H1 (cell line): ENCODE data around the gene C19orf38. TPM values are rescaled to one million over a fixed set of nuclear protein-coding genes. Genes with fewer than 3 reads are reported as not detected.

Source experiments
- CTCF ChIA-PET: fragments of 300-600 bp; sonication (Branson Sonifier 250); formaldehyde crosslinking; loops from one replicate; lab custom pipeline; 2021; ENCODE audit not compliant: partially characterized antibody; lab: Charles Lee
- POLR2A ChIA-PET: fragments of 300-600 bp; sonication (Branson Sonifier 250); formaldehyde crosslinking; loops from one replicate; lab custom pipeline; 2021; ENCODE audit warnings: inconsistent platforms; ENCODE audit not compliant: partially characterized antibody; lab: Charles Lee
- DNase-seq, 2 experiments: peaks; one replicate each; pipeline versions ENCODE4 v3.0.0 to v3.0.0-alpha.2; 2010 to 2022; ENCODE audit warnings: low spot score in 2 of 2, low read depth in 1 of 2, mixed read lengths in 1 of 2
- FAIRE-seq: peaks from 2 replicates; lab custom pipeline; 2011; peaks lifted over from hg19 to GRCh38; lab: Jason Lieb, UNC
- H2AFZ ChIP-seq: 2 replicates; pipeline ENCODE4 v1.8.1; 2012; ENCODE audit warnings: low read length, inconsistent platforms
- H2AK5ac ChIP-seq: 2 replicates; pipeline ENCODE4 v1.6.1; 2013; ENCODE audit warnings: low read depth, low read length
- H2BK120ac ChIP-seq: replicated peaks from 2 replicates; pipeline ENCODE3; 2013; ENCODE audit warnings: low read depth, low read length, inconsistent platforms
- H2BK12ac ChIP-seq: 2 replicates; pipeline ENCODE4 v1.6.1; 2013; ENCODE audit warnings: low read depth, low read length
- H2BK15ac ChIP-seq: 2 replicates; pipeline ENCODE4 v1.6.1; 2013; ENCODE audit warnings: low read length
- H2BK20ac ChIP-seq: 2 replicates; pipeline ENCODE4 v1.6.1; 2013; ENCODE audit warnings: low read length
- H2BK5ac ChIP-seq: 2 replicates; pipeline ENCODE4 v1.6.1; 2013; ENCODE audit warnings: low read depth, low read length
- H3K14ac ChIP-seq: 2 replicates; pipeline ENCODE4 v1.6.1; 2013; ENCODE audit warnings: inconsistent platforms; ENCODE audit not compliant: insufficient read length
- H3K18ac ChIP-seq: 2 replicates; pipeline ENCODE4 v1.6.1; 2013; ENCODE audit warnings: low read length; ENCODE audit errors: extremely low read depth
- H3K23ac ChIP-seq: 2 replicates; pipeline ENCODE4 v1.6.1; 2013; ENCODE audit warnings: inconsistent platforms; ENCODE audit not compliant: insufficient read length
- H3K23me2 ChIP-seq: 2 replicates; pipeline ENCODE4 v1.6.1; 2013; ENCODE audit warnings: low read depth, low read length
- H3K27ac ChIP-seq: 2 replicates; pipeline ENCODE4 v1.6.1; 2011; ENCODE audit warnings: low read depth, low read length, inconsistent platforms
- H3K27me3 ChIP-seq, 4 experiments: replicated peaks in 1 of 4; 1 replicate in 1 of 4; 2 replicates in 3 of 4; pipeline versions ENCODE4 v1.6.1 to v1.8.1; 2011 to 2013; ENCODE audit warnings: low read length in 3 of 4, mild to moderate bottlenecking in 3 of 4, inconsistent platforms in 2 of 4, mixed read lengths in 2 of 4, moderate library complexity in 1 of 4; ENCODE audit not compliant: control insufficient read depth in 3 of 4, insufficient read depth in 3 of 4; ENCODE audit errors: extremely low read depth in 1 of 4
- H3K36me3 ChIP-seq, 4 experiments: 2 replicates each; pipeline versions ENCODE4 v1.6.1 to v1.8.1; 2011 to 2013; ENCODE audit warnings: mild to moderate bottlenecking in 4 of 4, low read length in 3 of 4, moderate library complexity in 2 of 4, control low read depth in 1 of 4, inconsistent platforms in 1 of 4; ENCODE audit not compliant: insufficient read depth in 4 of 4, control insufficient read depth in 2 of 4
- H3K4ac ChIP-seq: replicated peaks from 2 replicates; pipeline ENCODE3; 2013; ENCODE audit warnings: low read length, low read depth, mixed read lengths, inconsistent platforms; ENCODE audit not compliant: insufficient read length
- H3K4me1 ChIP-seq, 4 experiments: replicated peaks in 1 of 4; 1 replicate in 1 of 4; 2 replicates in 3 of 4; pipeline versions ENCODE4 v1.6.1 to v1.8.1; 2011 to 2013; ENCODE audit warnings: low read length in 3 of 4, inconsistent platforms in 2 of 4, mixed read lengths in 1 of 4; ENCODE audit not compliant: insufficient read depth in 4 of 4, control insufficient read depth in 3 of 4
- H3K4me2 ChIP-seq, 2 experiments: 2 replicates each; pipeline versions ENCODE4 v1.6.1 to v1.8.1; 2011 to 2013; ENCODE audit warnings: low read depth in 2 of 2, low read length in 2 of 2, control low read depth in 1 of 2, inconsistent platforms in 1 of 2, mild to moderate bottlenecking in 1 of 2; ENCODE audit not compliant: insufficient read depth in 1 of 2
- H3K4me3 ChIP-seq, 4 experiments: fragments of 200-600, 300-600 bp in 1 of 4; sonication (generic), shearing (Covaris generic), sonication (Bioruptor Twin) in 1 of 4; 2 replicates each; pipeline versions ENCODE4 v1.5.1 to v1.8.1; 2011 to 2016; ENCODE audit warnings: low read length in 4 of 4, low read depth in 3 of 4, control low read depth in 2 of 4, inconsistent platforms in 2 of 4, mild to moderate bottlenecking in 2 of 4, mixed read lengths in 1 of 4, moderate library complexity in 1 of 4; ENCODE audit not compliant: insufficient read depth in 2 of 4; ENCODE audit errors: extremely low read depth in 1 of 4
- H3K56ac ChIP-seq: replicated peaks from 2 replicates; pipeline ENCODE3; 2013; ENCODE audit warnings: low read depth, mild to moderate bottlenecking, mixed read lengths, low read length, inconsistent platforms; ENCODE audit not compliant: insufficient read length
- H3K79me1 ChIP-seq: 2 replicates; pipeline ENCODE4 v1.6.1; 2013; ENCODE audit warnings: low read depth, low read length, control low read depth
- H3K79me2 ChIP-seq, 2 experiments: 2 replicates each; pipeline versions ENCODE4 v1.6.1 to v1.8.1; 2012 to 2013; ENCODE audit warnings: low read length in 2 of 2, mild to moderate bottlenecking in 2 of 2, inconsistent platforms in 1 of 2; ENCODE audit not compliant: insufficient read depth in 2 of 2, control insufficient read depth in 1 of 2
- H3K9ac ChIP-seq, 4 experiments: replicated peaks in 1 of 4; 1 replicate in 1 of 4; 2 replicates in 3 of 4; pipeline versions ENCODE4 v1.6.1 to v1.8.1; 2011 to 2013; ENCODE audit warnings: low read depth in 3 of 4, low read length in 3 of 4, control low read depth in 2 of 4, mild to moderate bottlenecking in 2 of 4, moderate library complexity in 2 of 4, inconsistent platforms in 1 of 4; ENCODE audit errors: extremely low read depth in 1 of 4
- H3K9me3 ChIP-seq, 2 experiments: 2 replicates each; pipeline versions ENCODE4 v1.6.1 to v1.8.1; 2012 to 2013; ENCODE audit warnings: mild to moderate bottlenecking in 2 of 2, moderate library complexity in 2 of 2, control low read depth in 1 of 2, inconsistent platforms in 1 of 2, low read depth in 1 of 2, low read length in 1 of 2, mixed read lengths in 1 of 2; ENCODE audit not compliant: insufficient read depth in 2 of 2
- H4K20me1 ChIP-seq, 2 experiments: replicated peaks in 1 of 2; 2 replicates each; pipeline versions ENCODE3 to v1.8.1; 2011 to 2013; ENCODE audit warnings: inconsistent platforms in 2 of 2, low read length in 2 of 2, mild to moderate bottlenecking in 1 of 2; ENCODE audit not compliant: insufficient read depth in 2 of 2, control insufficient read depth in 1 of 2
- H4K5ac ChIP-seq: 2 replicates; pipeline ENCODE4 v1.6.1; 2013; ENCODE audit warnings: low read length, low read depth, mixed read lengths, inconsistent platforms; ENCODE audit not compliant: insufficient read length
- H4K8ac ChIP-seq: 2 replicates; pipeline ENCODE4 v1.8.0; 2013; ENCODE audit warnings: mild to moderate bottlenecking, moderate library complexity, low read length, inconsistent platforms; ENCODE audit not compliant: insufficient read depth; ENCODE audit errors: extremely low read depth
- H4K91ac ChIP-seq: replicated peaks from 2 replicates; pipeline ENCODE3; 2013; ENCODE audit warnings: low read length, mixed read lengths, inconsistent platforms; ENCODE audit not compliant: insufficient read length
- GABPA ChIP-seq: IDR thresholded peaks from 2 replicates; pipeline ENCODE4 v1.6.1; 2011; ENCODE audit warnings: mild to moderate bottlenecking, low read length, moderate library complexity, borderline replicate concordance; ENCODE audit not compliant: insufficient read depth
- JUN ChIP-seq: IDR thresholded peaks from 2 replicates; pipeline ENCODE4 v1.6.1; 2011; ENCODE audit warnings: low read depth, mild to moderate bottlenecking, improper control_type of control experiment, low read length
- JUND ChIP-seq: IDR thresholded peaks from 2 replicates; pipeline ENCODE4 v1.6.1; 2011; ENCODE audit warnings: mild to moderate bottlenecking, improper control_type of control experiment, low read length
- RBBP5 ChIP-seq: IDR thresholded peaks from 2 replicates; pipeline ENCODE4 v1.7.1; 2012; ENCODE audit warnings: low read depth, mild to moderate bottlenecking, inconsistent platforms, low read length, moderate library complexity, borderline replicate concordance
- SIRT6 ChIP-seq: IDR thresholded peaks from one replicate; pipeline ENCODE4 v1.7.1; 2012; ENCODE audit warnings: low read length, inconsistent platforms
- YY1 ChIP-seq: IDR thresholded peaks from 2 replicates; pipeline ENCODE4 v1.6.1; 2011; ENCODE audit warnings: low read depth, mild to moderate bottlenecking, low read length
- WGBS, 2 experiments: shearing (Covaris generic) in 1 of 2; methylation state at CpG; one replicate each; pipeline versions ENCODE4 v1.1.6 to v1.1.7; 2013 to 2015; ENCODE audit warnings: low lambda C conversion rate in 2 of 2, mixed read lengths in 2 of 2, inconsistent platforms in 1 of 2, low coverage in 1 of 2, missing lambda C conversion rate in 1 of 2; ENCODE audit not compliant: insufficient replicate concordance in 2 of 2, insufficient coverage in 1 of 2, insufficient read length in 1 of 2; ENCODE audit errors: extremely low coverage in 1 of 2, missing lambda C conversion rate in 1 of 2; 5-methylcytosine and 5-hydroxymethylcytosine counted together
- polyA plus RNA-seq, 7 experiments: library from polyadenylated mRNA; depleted of rRNA in 3 of 7; stranded (reverse) in 5 of 7; unstranded in 2 of 7; fragments of >200 nt in 5 of 7; fragments of 200-250 nt in 2 of 7; gene quantifications; 1 replicate in 5 of 7; 2 replicates in 1 of 7; 4 replicates in 1 of 7; pipeline versions ENCODE4 v1.2.1 to v1.2.3, GENCODE V29; 2011 to 2013; ENCODE audit warnings: missing spikeins in 2 of 7, mixed read lengths in 2 of 7
- total RNA-seq: library from RNA; stranded (reverse); fragmentation: NEBNext Ultra II Directional; extraction: Animal tissue kit (Norgen Biotek cat#: 25700); gene quantifications from 2 replicates; pipeline ENCODE4 v1.2.1, GENCODE V29; 2021

Gene C19orf38
- total and polyA plus RNA-seq, 2 of the 8 experiments (the other 6 are each of a cell fraction or from before 2014, with no cell fraction given) = 0.53 TPM; not detected in 1

DNA sequence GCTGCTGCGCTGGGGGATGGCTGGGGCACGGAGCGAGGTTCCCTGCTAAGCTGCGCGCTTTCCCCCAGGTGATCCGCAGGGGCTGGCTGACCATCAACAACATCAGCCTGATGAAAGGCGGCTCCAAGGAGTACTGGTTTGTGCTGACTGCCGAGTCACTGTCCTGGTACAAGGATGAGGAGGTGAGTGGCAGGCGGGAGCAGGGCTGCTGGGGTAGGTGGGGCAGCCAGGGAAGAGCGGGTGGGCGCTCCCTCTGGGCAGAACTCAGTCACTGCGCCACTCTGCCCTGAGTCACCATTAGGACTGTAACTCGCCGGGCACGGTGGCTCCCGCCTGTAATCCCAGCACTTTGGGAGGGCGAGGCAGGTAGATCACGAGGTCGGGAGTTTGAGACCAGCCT lies 36.0 kb upstream of the C19orf38 start:
- Histone ChIP-seq H2BK20ac (no peak overlapping the region), H4K91ac (no peak overlapping the region), H3K56ac (no peak overlapping the region), H2AFZ (no peak overlapping the region), H3K18ac (no peak overlapping the region), H3K4ac (no peak overlapping the region), H4K5ac (no peak overlapping the region), H3K4me1 (no peaks in the 10 kb centered on the region; a peak in 1 of 7 replicates), H2AK5ac (no peak overlapping the region), H2BK15ac (no peak overlapping the region), H3K36me3 (peaks cover 0 to 7% (median 5%) of the 10 kb centered on the region in 4 experiments; a peak in 4 of 8 replicates), H2BK5ac (no peak overlapping the region), H3K79me1 (no peaks in the 10 kb centered on the region), H3K9me3 (no peaks in the 10 kb centered on the region), H3K14ac (no peak overlapping the region), H4K8ac (no peak overlapping the region), H3K23ac (no peak overlapping the region), H3K4me2 (no peak overlapping the region), H3K4me3 (no peak overlapping the region), H3K23me2 (no peaks in the 10 kb centered on the region), H4K20me1 (peaks cover 0 to 2% of the 10 kb centered on the region in 2 experiments), H3K9ac (no peak overlapping the region), H2BK12ac (no peak overlapping the region), H2BK120ac (no peak overlapping the region), H3K27me3 (no peaks in the 10 kb centered on the region), H3K27ac (no peak overlapping the region), H3K79me2 (no peaks in the 10 kb centered on the region)
- 88% methylated on average over 14 of the region's 19 CpGs; no CpG with 5 or more reads in 1 of the 2 experiments for WGBS, 2 experiments
- FAIRE-seq (no peak), DNase-seq (no peak)
- CTCF ChIA-PET = interaction anchor here (1.0 to 1.6 kb wide), 3 partner anchors 15 to 393 kb away, joined by 3 to 5 read pairs (median 4); no protein-coding TSS in a partner anchor
- POLR2A ChIA-PET = interaction anchor here (1.7 kb wide), 1 partner anchor 24 kb away, joined by 4 read pairs; the partner anchor contains the start of gene TMED1
- TF ChIP-seq JUND (no peak), GABPA (no peak), YY1 (no peak), SIRT6 (no peak), RBBP5 (no peak), JUN (no peak)
